HCT116 (cell line): ENCODE data around the gene PSTPIP1. TPM values are rescaled to one million over a fixed set of nuclear protein-coding genes. Genes with fewer than 3 reads are reported as not detected.

ENCODE experiments used
- ATAC-seq: fragments of 200-7000 bp; cut with Tn5 transposase; 2 replicates; pipeline ENCODE4 v1.9.1; 2020; ENCODE audit warnings: mild to moderate bottlenecking, moderate library complexity
- BruUV-seq: library from RNA; stranded (reverse); fragments of 400-500 nt; replicated peaks from 2 replicates; lab custom pipeline; 2021; lab: Mats Ljungman, UMichigan
- CTCF ChIA-PET: fragments of 300-600 bp; sonication (Branson Sonifier 250); formaldehyde crosslinking; loops from one replicate; lab custom pipeline; 2021; ENCODE audit warnings: antibody characterized with exemption; lab: Charles Lee
- POLR2A ChIA-PET: fragments of 300-600, 350-600 bp; sonication (Branson Sonifier 250); formaldehyde crosslinking; loops from one replicate; lab custom pipeline; 2021; ENCODE audit warnings: antibody characterized with exemption; lab: Charles Lee
- RAD21 ChIA-PET, 2 experiments: fragments of 300-600 bp; sonication (Branson Sonifier 250); formaldehyde crosslinking; loops; one replicate each; lab custom pipeline; 2023; ENCODE audit warnings: low total read pairs in 2 of 2; ENCODE audit not compliant: uncharacterized antibody in 2 of 2, unreplicated experiment in 2 of 2, low non-redundant PET in 1 of 2; lab: Charles Lee
- DNase-seq: peaks from one replicate; pipeline ENCODE4 v3.0.0-alpha.2; 2010; ENCODE audit warnings: low read depth, low spot score
- H2AFZ ChIP-seq: fragments of 200-600 bp; shearing (Covaris generic), sonication (generic); 2 replicates; pipeline ENCODE4 v1.6.1; 2017; ENCODE audit warnings: low read depth, mixed run types, mixed read lengths, antibody characterized with exemption, low read length; ENCODE audit not compliant: poor library complexity, severe bottlenecking
- H3K27ac ChIP-seq: 2 replicates; pipeline ENCODE4 v1.5.1; 2012; ENCODE audit warnings: low read depth, low read length
- H3K27me3 ChIP-seq: fragments of 200-600 bp; sonication (generic); 2 replicates; pipeline ENCODE4 v1.6.1; 2016; ENCODE audit warnings: mixed run types, low read length, mixed read lengths; ENCODE audit not compliant: insufficient read depth
- H3K36me3 ChIP-seq, 2 experiments: fragments of 200-500 bp in 1 of 2; fragments of 200-600 bp in 1 of 2; sonication (Bioruptor generic) in 1 of 2; sonication (generic) in 1 of 2; 2 replicates each; pipeline versions ENCODE4 v1.5.1 to v1.6.1; 2014 to 2016; ENCODE audit warnings: low read length in 2 of 2, inconsistent platforms in 1 of 2, mixed read lengths in 1 of 2, mixed run types in 1 of 2; ENCODE audit not compliant: insufficient read depth in 2 of 2, control insufficient read depth in 1 of 2
- H3K4me1 ChIP-seq, 2 experiments: fragments of 200-600 bp in 1 of 2; sonication (generic) in 1 of 2; 2 replicates each; pipeline versions ENCODE4 v1.5.1 to v1.6.1; 2012 to 2017; ENCODE audit warnings: low read length in 2 of 2, inconsistent platforms in 1 of 2, mild to moderate bottlenecking in 1 of 2, mixed read lengths in 1 of 2, mixed run types in 1 of 2, moderate library complexity in 1 of 2; ENCODE audit not compliant: insufficient read depth in 2 of 2, control insufficient read depth in 1 of 2
- H3K4me2 ChIP-seq: fragments of 200-600 bp; sonication (generic); 2 replicates; pipeline ENCODE4 v1.6.1; 2017; ENCODE audit warnings: mixed run types, low read length, mixed read lengths
- H3K4me3 ChIP-seq, 2 experiments: fragments of 200-600 bp in 1 of 2; sonication (generic) in 1 of 2; replicated peaks in 1 of 2; 2 replicates each; pipeline ENCODE4 v1.5.1; 2011 to 2016; ENCODE audit warnings: low read length in 2 of 2, control low read depth in 1 of 2, low read depth in 1 of 2, mild to moderate bottlenecking in 1 of 2, mixed read lengths in 1 of 2, mixed run types in 1 of 2
- H3K79me2 ChIP-seq: fragments of 200-600 bp; sonication (generic); 2 replicates; pipeline ENCODE4 v1.6.1; 2017; ENCODE audit warnings: mild to moderate bottlenecking, mixed run types, low read length, moderate library complexity, mixed read lengths; ENCODE audit not compliant: insufficient read depth
- H3K9ac ChIP-seq: fragments of 200-600 bp; sonication (generic); 2 replicates; pipeline ENCODE4 v1.6.1; 2016; ENCODE audit warnings: low read length, mixed read lengths
- H3K9me2 ChIP-seq: fragments of 200-600 bp; sonication (generic), shearing (Covaris generic); 2 replicates; pipeline ENCODE4 v1.6.1; 2017; ENCODE audit warnings: mixed run types, mild to moderate bottlenecking, moderate library complexity; ENCODE audit not compliant: insufficient read depth
- H3K9me3 ChIP-seq, 2 experiments: fragments of 200-500 bp in 1 of 2; fragments of 200-600 bp in 1 of 2; sonication (Bioruptor generic) in 1 of 2; sonication (generic) in 1 of 2; 2 replicates each; pipeline ENCODE4 v1.6.1; 2014 to 2017; ENCODE audit warnings: low read length in 2 of 2, mixed read lengths in 2 of 2, inconsistent platforms in 1 of 2, low read depth in 1 of 2, mild to moderate bottlenecking in 1 of 2, mixed run types in 1 of 2, moderate library complexity in 1 of 2; ENCODE audit not compliant: control insufficient read depth in 1 of 2, insufficient read depth in 1 of 2
- H4K20me1 ChIP-seq: fragments of 200-600 bp; sonication (generic), shearing (Covaris generic); 2 replicates; pipeline ENCODE4 v1.6.1; 2017; ENCODE audit warnings: mixed run types, mild to moderate bottlenecking, moderate library complexity; ENCODE audit not compliant: insufficient read depth
- CBX3 ChIP-seq: IDR thresholded peaks from 2 replicates; pipeline ENCODE4 v1.6.1; 2012; ENCODE audit warnings: low read depth
- EGR1 ChIP-seq: IDR thresholded peaks from 2 replicates; pipeline ENCODE4 v1.6.1; 2012; ENCODE audit warnings: low read depth
- ELF1 ChIP-seq: IDR thresholded peaks from 2 replicates; pipeline ENCODE4 v1.6.1; 2012; ENCODE audit warnings: low read depth, borderline replicate concordance
- EZH2 ChIP-seq: fragments of 200-600 bp; sonication (generic); IDR thresholded peaks from 2 replicates; pipeline ENCODE4 v1.6.1; 2017; ENCODE audit warnings: antibody characterized with exemption, mixed run types
- EZH2phosphoT487 ChIP-seq: fragments of 200-600 bp; IDR thresholded peaks from 2 replicates; pipeline ENCODE4 v1.6.1; 2018; ENCODE audit warnings: antibody characterized with exemption, borderline replicate concordance
- JUND ChIP-seq: IDR thresholded peaks from 2 replicates; pipeline ENCODE4 v1.6.1; 2012
- RAD21 ChIP-seq: IDR thresholded peaks from 2 replicates; pipeline ENCODE4 v1.6.1; 2012; ENCODE audit warnings: low read depth, mild to moderate bottlenecking
- SP1 ChIP-seq: IDR thresholded peaks from 2 replicates; pipeline ENCODE4 v1.6.1; 2012; ENCODE audit warnings: low read depth
- SRF ChIP-seq: IDR thresholded peaks from 2 replicates; pipeline ENCODE4 v1.6.1; 2012; ENCODE audit warnings: low read depth
- TCF7L2 ChIP-seq: IDR thresholded peaks from 2 replicates; pipeline ENCODE4 v1.7.0; 2011; ENCODE audit warnings: borderline replicate concordance, inconsistent platforms; ENCODE audit not compliant: insufficient read depth, insufficient read length; ENCODE audit errors: extremely low read depth
- YY1 ChIP-seq: IDR thresholded peaks from 2 replicates; pipeline ENCODE4 v1.6.1; 2011; ENCODE audit warnings: low read length, low read depth, moderate library complexity, mild to moderate bottlenecking; ENCODE audit not compliant: insufficient replicate concordance; ENCODE audit errors: extremely low read depth
- ZFX ChIP-seq: fragments of 450-650 bp; IDR thresholded peaks from 2 replicates; pipeline ENCODE4 v1.6.1; 2017
- ZNF274 ChIP-seq: fragments of 200-500 bp; sonication (Bioruptor generic); IDR thresholded peaks from 2 replicates; pipeline ENCODE4 v1.6.1; 2014; ENCODE audit warnings: mild to moderate bottlenecking, low read depth, low read length, inconsistent platforms
- intact Hi-C: fragments of 100-400 bp; cut with micrococcal nuclease; formaldehyde crosslinking; loops from 2 replicates; pipeline ENCODE4 v1.10.0; 2022
- total RNA-seq: library from RNA; stranded (reverse); gene quantifications from one replicate; pipeline ENCODE4 v1.2.1, GENCODE V29; 2021; ENCODE audit not compliant: unreplicated experiment
- TF ChIP-seq, protein P1 (sequence below): IDR thresholded peaks from 2 replicates; pipeline ENCODE4 v1.6.1; 2012; ENCODE audit warnings: low read depth
- TF ChIP-seq, protein P2 (sequence below), 3 experiments: fragments of 200-600 bp in 1 of 3; sonication (generic) in 1 of 3; IDR thresholded peaks in 2 of 3; conservative IDR thresholded peaks in 1 of 3; 2 replicates each; pipeline ENCODE4 v1.5.1; 2012 to 2017; ENCODE audit warnings: low read depth in 2 of 3, low read length in 2 of 3, antibody characterized with exemption in 1 of 3, borderline replicate concordance in 1 of 3, control low read depth in 1 of 3, mild to moderate bottlenecking in 1 of 3, mixed read lengths in 1 of 3, mixed run types in 1 of 3, moderate library complexity in 1 of 3; ENCODE audit not compliant: insufficient read depth in 1 of 3

PSTPIP1 gene
- total RNA-seq, 1 experiment from 2014 or later = 0.79 TPM

DNA sequence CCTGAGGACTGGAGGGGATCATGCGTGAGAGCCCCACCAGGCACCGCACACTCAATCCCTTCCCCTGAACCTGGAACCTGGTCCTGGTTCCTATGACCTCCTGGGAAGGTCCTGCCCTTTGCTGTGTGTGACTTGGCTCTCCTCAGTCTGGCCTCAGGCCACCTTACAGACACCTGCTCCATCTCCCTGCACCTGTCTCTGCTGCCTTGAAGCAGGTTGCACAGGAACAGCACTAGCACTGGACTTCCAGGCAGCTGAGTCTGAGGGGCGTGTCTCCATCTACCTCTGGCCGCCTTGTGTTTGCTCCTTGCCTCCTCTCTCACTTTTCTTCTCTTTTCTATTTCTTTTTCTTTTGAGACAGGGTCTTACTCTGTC lies 15.4 kb downstream of the PSTPIP1 start:
- Histone ChIP-seq H2AFZ (no peak overlapping the region), H3K9me3 (no peaks in the 10 kb centered on the region), H3K4me3 (no peak overlapping the region), H3K4me2 (no peak overlapping the region), H3K79me2 (no peaks in the 10 kb centered on the region), H4K20me1 (no peaks in the 10 kb centered on the region), H3K27ac (no peak overlapping the region), H3K9me2 (no peaks in the 10 kb centered on the region), H3K27me3 (no peaks in the 10 kb centered on the region), H3K9ac (no peak overlapping the region), H3K36me3 (no peaks in the 10 kb centered on the region), H3K4me1 (peaks cover 8 to 15% of the 10 kb centered on the region in 2 experiments)
- TF ChIP-seq JUND (no peak), SP1 (no peak)
- DNase-seq (no peak), ATAC-seq (no peak)
- RAD21 ChIA-PET = no interaction called here
- POLR2A ChIA-PET = no interaction called here
- intact Hi-C loops = no loop called here
- no TSS peak for BruUV-seq
- CTCF ChIA-PET = no interaction called here

DNA sequence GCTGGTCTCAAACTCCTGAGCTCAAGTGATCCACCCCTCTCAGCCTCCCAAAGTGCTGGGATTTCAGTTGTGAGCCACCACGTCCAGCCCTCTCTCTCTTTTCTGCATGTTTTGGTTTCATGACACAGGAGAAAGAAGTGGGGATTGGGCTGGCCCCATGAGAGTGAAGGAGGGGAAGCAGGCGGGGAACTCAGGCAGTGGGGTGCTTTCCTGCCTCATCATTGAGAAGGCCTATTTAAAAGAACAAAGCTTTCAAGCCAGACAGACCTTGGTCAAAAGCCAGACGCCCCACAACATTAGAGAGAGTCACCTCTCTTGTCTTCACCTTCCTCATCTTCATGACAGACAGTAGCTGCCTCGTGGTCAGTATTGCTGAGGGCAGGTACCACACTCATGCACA lies 15.9 kb downstream of the PSTPIP1 start:
- no TSS peak for BruUV-seq
- ChIA-PET RAD21 (no interaction called here), CTCF (no interaction called here)
- Histone ChIP-seq H3K4me2 (no peak overlapping the region), H3K36me3 (no peaks in the 10 kb centered on the region), H2AFZ (no peak overlapping the region), H4K20me1 (no peaks in the 10 kb centered on the region)
- intact Hi-C loops = no loop called here
- no peak for TF ChIP-seq ZFX
- no peak for TF ChIP-seq YY1
- TF ChIP-seq EZH2 = no peak
- TF ChIP-seq, protein P1, sequence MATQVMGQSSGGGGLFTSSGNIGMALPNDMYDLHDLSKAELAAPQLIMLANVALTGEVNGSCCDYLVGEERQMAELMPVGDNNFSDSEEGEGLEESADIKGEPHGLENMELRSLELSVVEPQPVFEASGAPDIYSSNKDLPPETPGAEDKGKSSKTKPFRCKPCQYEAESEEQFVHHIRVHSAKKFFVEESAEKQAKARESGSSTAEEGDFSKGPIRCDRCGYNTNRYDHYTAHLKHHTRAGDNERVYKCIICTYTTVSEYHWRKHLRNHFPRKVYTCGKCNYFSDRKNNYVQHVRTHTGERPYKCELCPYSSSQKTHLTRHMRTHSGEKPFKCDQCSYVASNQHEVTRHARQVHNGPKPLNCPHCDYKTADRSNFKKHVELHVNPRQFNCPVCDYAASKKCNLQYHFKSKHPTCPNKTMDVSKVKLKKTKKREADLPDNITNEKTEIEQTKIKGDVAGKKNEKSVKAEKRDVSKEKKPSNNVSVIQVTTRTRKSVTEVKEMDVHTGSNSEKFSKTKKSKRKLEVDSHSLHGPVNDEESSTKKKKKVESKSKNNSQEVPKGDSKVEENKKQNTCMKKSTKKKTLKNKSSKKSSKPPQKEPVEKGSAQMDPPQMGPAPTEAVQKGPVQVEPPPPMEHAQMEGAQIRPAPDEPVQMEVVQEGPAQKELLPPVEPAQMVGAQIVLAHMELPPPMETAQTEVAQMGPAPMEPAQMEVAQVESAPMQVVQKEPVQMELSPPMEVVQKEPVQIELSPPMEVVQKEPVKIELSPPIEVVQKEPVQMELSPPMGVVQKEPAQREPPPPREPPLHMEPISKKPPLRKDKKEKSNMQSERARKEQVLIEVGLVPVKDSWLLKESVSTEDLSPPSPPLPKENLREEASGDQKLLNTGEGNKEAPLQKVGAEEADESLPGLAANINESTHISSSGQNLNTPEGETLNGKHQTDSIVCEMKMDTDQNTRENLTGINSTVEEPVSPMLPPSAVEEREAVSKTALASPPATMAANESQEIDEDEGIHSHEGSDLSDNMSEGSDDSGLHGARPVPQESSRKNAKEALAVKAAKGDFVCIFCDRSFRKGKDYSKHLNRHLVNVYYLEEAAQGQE = no peak
- TF ChIP-seq ELF1 = no peak
- no peak for TF ChIP-seq SRF
- no peak for TF ChIP-seq EGR1
- TF ChIP-seq RAD21 = no peak
- TF ChIP-seq, protein P2, sequence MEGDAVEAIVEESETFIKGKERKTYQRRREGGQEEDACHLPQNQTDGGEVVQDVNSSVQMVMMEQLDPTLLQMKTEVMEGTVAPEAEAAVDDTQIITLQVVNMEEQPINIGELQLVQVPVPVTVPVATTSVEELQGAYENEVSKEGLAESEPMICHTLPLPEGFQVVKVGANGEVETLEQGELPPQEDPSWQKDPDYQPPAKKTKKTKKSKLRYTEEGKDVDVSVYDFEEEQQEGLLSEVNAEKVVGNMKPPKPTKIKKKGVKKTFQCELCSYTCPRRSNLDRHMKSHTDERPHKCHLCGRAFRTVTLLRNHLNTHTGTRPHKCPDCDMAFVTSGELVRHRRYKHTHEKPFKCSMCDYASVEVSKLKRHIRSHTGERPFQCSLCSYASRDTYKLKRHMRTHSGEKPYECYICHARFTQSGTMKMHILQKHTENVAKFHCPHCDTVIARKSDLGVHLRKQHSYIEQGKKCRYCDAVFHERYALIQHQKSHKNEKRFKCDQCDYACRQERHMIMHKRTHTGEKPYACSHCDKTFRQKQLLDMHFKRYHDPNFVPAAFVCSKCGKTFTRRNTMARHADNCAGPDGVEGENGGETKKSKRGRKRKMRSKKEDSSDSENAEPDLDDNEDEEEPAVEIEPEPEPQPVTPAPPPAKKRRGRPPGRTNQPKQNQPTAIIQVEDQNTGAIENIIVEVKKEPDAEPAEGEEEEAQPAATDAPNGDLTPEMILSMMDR (IDR thresholded peaks at IDR 0.05 in 2 of 3, conservative IDR thresholded peaks at IDR 0.05 in 1 of 3; ENCODE audit: borderline replicate concordance in 1 of 3, insufficient read depth in 1 of 3, low read depth in 2 of 3, low read length in 2 of 3) = no peak
- TF ChIP-seq TCF7L2 = no peak
- TF ChIP-seq JUND = no peak
- TF ChIP-seq ZNF274 = no peak
- no peak for TF ChIP-seq SP1
- no peak for TF ChIP-seq EZH2phosphoT487
- no peak for TF ChIP-seq CBX3
- TF ChIP-seq, all 23 proteins: peak for 0
- ATAC-seq = no peak
- H3K9me3 ChIP-seq = no peaks in the 10 kb centered on the region
- H3K27ac ChIP-seq = no peak overlapping the region
- no peaks in the 10 kb centered on the region for H3K79me2 ChIP-seq
- no peak overlapping the region for H3K9ac ChIP-seq
- H3K4me1 ChIP-seq = peaks cover 8 to 15% of the 10 kb centered on the region in 2 experiments
- no peaks in the 10 kb centered on the region for H3K9me2 ChIP-seq
- no peaks in the 10 kb centered on the region for H3K27me3 ChIP-seq
- POLR2A ChIA-PET = no interaction called here
- H3K4me3 ChIP-seq = no peak overlapping the region
- no peak for DNase-seq
